ENCODE data around the gene PDE4D.

DNA sequence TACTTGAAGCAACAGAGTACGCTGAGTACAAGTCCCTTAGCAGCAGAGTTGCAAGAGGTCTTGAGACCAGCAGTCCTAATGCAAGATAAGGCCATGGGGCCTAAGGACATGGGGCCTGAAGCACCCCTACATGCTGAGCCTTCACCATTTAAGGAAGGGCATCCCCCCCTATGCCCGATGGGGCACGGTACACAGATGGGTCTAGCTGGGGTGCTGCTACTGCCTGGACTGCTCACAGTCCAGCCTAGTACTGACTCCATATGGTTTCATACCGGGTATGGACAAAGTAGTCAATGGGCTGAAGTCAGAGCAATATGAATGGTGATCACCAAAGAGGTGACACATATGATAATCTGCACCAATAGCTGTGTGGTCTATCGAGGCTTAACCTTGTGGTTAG, 178.3 kb downstream of the PDE4D start:
- TF ChIP-seq TAF1 (IDR thresholded peaks at IDR 0.05; ENCODE audit: low read depth, low read length) = no peak
- no peak for TF ChIP-seq POLR2A (IDR thresholded peaks at IDR 0.05; ENCODE audit: low read depth, low read length)
- TF ChIP-seq POLR2AphosphoS5 (IDR thresholded peaks at IDR 0.05; ENCODE audit: low read depth, low read length) = no peak
